GM12872 (cell line): ENCODE measurements around the gene VGLL3.

Experiments used
- CTCF ChIP-seq: IDR thresholded peaks from 3 replicates; pipeline ENCODE4 v1.5.1; 2011; ENCODE audit warnings: low read depth, mild to moderate bottlenecking, low read length, moderate library complexity; ENCODE audit not compliant: insufficient read depth

Gene VGLL3

GRCh38 chr3:86988235-86988634 lies 2.7 kb downstream of the VGLL3 start:
- TF ChIP-seq CTCF = no peak

- TF ChIP-seq CTCF = no peak
Measured at GRCh38 chr3:86987421-86987715, 3.6 kb downstream of the VGLL3 start.

GRCh38 chr3:86986671-86987420 lies 4.1 kb downstream of the VGLL3 start:
- TF ChIP-seq CTCF = no peak

GRCh38 chr3:86985181-86985826 lies 5.6 kb downstream of the VGLL3 start:
- no peak for TF ChIP-seq CTCF

- TF ChIP-seq CTCF = no peak
Measured at GRCh38 chr3:86984271-86984670, 6.7 kb downstream of the VGLL3 start.

GRCh38 chr3:86982883-86983282 lies 8.1 kb downstream of the VGLL3 start:
- TF ChIP-seq CTCF = no peak

GRCh38 chr3:86978111-86978551 lies 12.8 kb downstream of the VGLL3 start:
- no peak for TF ChIP-seq CTCF
